Fibroblast of lung (primary cell): ENCODE results near the gene TGFBR3L. TPM values are rescaled to one million over a fixed set of nuclear protein-coding genes. Genes with fewer than 3 reads are reported as not detected.

Source experiments
- polyA plus RNA-seq, 2 donors: library from polyadenylated mRNA; depleted of rRNA in 1 of 2; stranded (reverse) in 1 of 2; unstranded in 1 of 2; fragments of >200 nt; gene quantifications; 2 replicates each; pipeline ENCODE4 v1.2.1, GENCODE V29; 2011 to 2012; ENCODE audit warnings: missing spikeins in 1 of 2
- total RNA-seq: library from RNA; depleted of rRNA; stranded (reverse); fragments of >200 nt; gene quantifications from 2 replicates; pipeline ENCODE4 v1.2.1, GENCODE V29; 2014

The TGFBR3L gene
- total and polyA plus RNA-seq, 2 donors (not counting 1 experiment from before 2014, with no cell fraction given) = 1.3 TPM; not detected in 1

Other genes with a start within 250 kb of the TGFBR3L start
- not detected in 2 replicates for gene RETN, start 245.8 kb upstream of the TGFBR3L start, total RNA-seq
- not detected in 2 replicates for gene RETN, start 245.8 kb upstream of the TGFBR3L start, polyA plus RNA-seq
- not detected in 2 replicates for gene MCEMP1, start 237.7 kb upstream of the TGFBR3L start, total RNA-seq
- gene MCEMP1, start 237.7 kb upstream of the TGFBR3L start, polyA plus RNA-seq = not detected in 2 replicates
- gene TRAPPC5, start 234.0 kb upstream of the TGFBR3L start, total RNA-seq = 49.6 and 103 TPM in 2 replicates
- 19.4 and 22.2 TPM in 2 replicates for gene TRAPPC5, start 234.0 kb upstream of the TGFBR3L start, polyA plus RNA-seq
- gene FCER2, start 212.7 kb upstream of the TGFBR3L start, total RNA-seq = not detected in 2 replicates
- gene FCER2, start 212.7 kb upstream of the TGFBR3L start, polyA plus RNA-seq = not detected in 2 replicates
- gene CLEC4G, start 182.7 kb upstream of the TGFBR3L start, total RNA-seq = not detected in 2 replicates
- gene CLEC4G, start 182.7 kb upstream of the TGFBR3L start, polyA plus RNA-seq = not detected in 2 replicates
- not detected in 2 replicates for gene CD209, start 167.3 kb upstream of the TGFBR3L start, total RNA-seq
- gene CD209, start 167.3 kb upstream of the TGFBR3L start, polyA plus RNA-seq = not detected in 2 replicates
- gene CLEC4M, start 151.6 kb upstream of the TGFBR3L start, total RNA-seq = not detected in 2 replicates
- not detected in 2 replicates for gene CLEC4M, start 151.6 kb upstream of the TGFBR3L start, polyA plus RNA-seq
- 13.4 and 16.5 TPM in 2 replicates for gene EVI5L, start 84.6 kb upstream of the TGFBR3L start, total RNA-seq
- gene EVI5L, start 84.6 kb upstream of the TGFBR3L start, polyA plus RNA-seq = 8.8 and 10.4 TPM in 2 replicates
- under 0.01 TPM in 1 of 2 replicates, not detected in the other for gene PRR36, start 40.4 kb upstream of the TGFBR3L start, total RNA-seq
- not detected in 2 replicates for gene PRR36, start 40.4 kb upstream of the TGFBR3L start, polyA plus RNA-seq
- 2.6 and 3.0 TPM in 2 replicates for gene LRRC8E, start 26.3 kb upstream of the TGFBR3L start, total RNA-seq
- gene LRRC8E, start 26.3 kb upstream of the TGFBR3L start, polyA plus RNA-seq = 3.5 and 3.7 TPM in 2 replicates
- 8.7 and 10.4 TPM in 2 replicates for gene MAP2K7, start 11.0 kb upstream of the TGFBR3L start, total RNA-seq
- 7.8 and 8.5 TPM in 2 replicates for gene MAP2K7, start 11.0 kb upstream of the TGFBR3L start, polyA plus RNA-seq
- gene SNAPC2, start 5.5 kb downstream of the TGFBR3L start, total RNA-seq = 11.4 and 12.8 TPM in 2 replicates
- 13.4 and 15.6 TPM in 2 replicates for gene SNAPC2, start 5.5 kb downstream of the TGFBR3L start, polyA plus RNA-seq
- gene CTXN1, start 11.3 kb downstream of the TGFBR3L start, total RNA-seq = 0.66 and 0.77 TPM in 2 replicates
- gene CTXN1, start 11.3 kb downstream of the TGFBR3L start, polyA plus RNA-seq = 0.85 and 1.1 TPM in 2 replicates
- gene TIMM44, start 28.8 kb downstream of the TGFBR3L start, total RNA-seq = 53.9 and 56.1 TPM in 2 replicates
- gene TIMM44, start 28.8 kb downstream of the TGFBR3L start, polyA plus RNA-seq = 29.5 and 32.3 TPM in 2 replicates
- 12.6 and 15.2 TPM in 2 replicates for gene ELAVL1, start 90.8 kb downstream of the TGFBR3L start, total RNA-seq
- gene ELAVL1, start 90.8 kb downstream of the TGFBR3L start, polyA plus RNA-seq = 61.6 and 87.7 TPM in 2 replicates
- gene CCL25, start 137.9 kb downstream of the TGFBR3L start, total RNA-seq = not detected in 2 replicates
- not detected in 2 replicates for gene CCL25, start 137.9 kb downstream of the TGFBR3L start, polyA plus RNA-seq
- gene FBN3, start 234.8 kb downstream of the TGFBR3L start, total RNA-seq = under 0.01 TPM in 1 of 2 replicates, not detected in the other
- gene FBN3, start 234.8 kb downstream of the TGFBR3L start, polyA plus RNA-seq = not detected in 2 replicates